HCT116 (cell line): ENCODE measurements around the gene ZBTB2. TPM values are rescaled to one million over a fixed set of nuclear protein-coding genes. Genes with fewer than 3 reads are reported as not detected.

Experiments used
- ATAC-seq: fragments of 200-7000 bp; cut with Tn5 transposase; 2 replicates; pipeline ENCODE4 v1.9.1; 2020; ENCODE audit warnings: mild to moderate bottlenecking, moderate library complexity
- BruUV-seq: library from RNA; stranded (reverse); fragments of 400-500 nt; replicated peaks from 2 replicates; lab custom pipeline; 2021; lab: Mats Ljungman, UMichigan
- CTCF ChIA-PET: fragments of 300-600 bp; sonication (Branson Sonifier 250); formaldehyde crosslinking; loops from one replicate; lab custom pipeline; 2021; ENCODE audit warnings: antibody characterized with exemption; lab: Charles Lee
- POLR2A ChIA-PET: fragments of 300-600, 350-600 bp; sonication (Branson Sonifier 250); formaldehyde crosslinking; loops from one replicate; lab custom pipeline; 2021; ENCODE audit warnings: antibody characterized with exemption; lab: Charles Lee
- RAD21 ChIA-PET, 2 experiments: fragments of 300-600 bp; sonication (Branson Sonifier 250); formaldehyde crosslinking; loops; one replicate each; lab custom pipeline; 2023; ENCODE audit warnings: low total read pairs in 2 of 2; ENCODE audit not compliant: uncharacterized antibody in 2 of 2, unreplicated experiment in 2 of 2, low non-redundant PET in 1 of 2; lab: Charles Lee
- DNase-seq: peaks from one replicate; pipeline ENCODE4 v3.0.0-alpha.2; 2010; ENCODE audit warnings: low read depth, low spot score
- H2AFZ ChIP-seq: fragments of 200-600 bp; shearing (Covaris generic), sonication (generic); 2 replicates; pipeline ENCODE4 v1.6.1; 2017; ENCODE audit warnings: low read depth, mixed run types, mixed read lengths, antibody characterized with exemption, low read length; ENCODE audit not compliant: poor library complexity, severe bottlenecking
- H3K27ac ChIP-seq: 2 replicates; pipeline ENCODE4 v1.5.1; 2012; ENCODE audit warnings: low read depth, low read length
- H3K27me3 ChIP-seq: fragments of 200-600 bp; sonication (generic); 2 replicates; pipeline ENCODE4 v1.6.1; 2016; ENCODE audit warnings: mixed run types, low read length, mixed read lengths; ENCODE audit not compliant: insufficient read depth
- H3K36me3 ChIP-seq, 2 experiments: fragments of 200-500 bp in 1 of 2; fragments of 200-600 bp in 1 of 2; sonication (Bioruptor generic) in 1 of 2; sonication (generic) in 1 of 2; 2 replicates each; pipeline versions ENCODE4 v1.5.1 to v1.6.1; 2014 to 2016; ENCODE audit warnings: low read length in 2 of 2, inconsistent platforms in 1 of 2, mixed read lengths in 1 of 2, mixed run types in 1 of 2; ENCODE audit not compliant: insufficient read depth in 2 of 2, control insufficient read depth in 1 of 2
- H3K4me1 ChIP-seq, 2 experiments: fragments of 200-600 bp in 1 of 2; sonication (generic) in 1 of 2; 2 replicates each; pipeline versions ENCODE4 v1.5.1 to v1.6.1; 2012 to 2017; ENCODE audit warnings: low read length in 2 of 2, inconsistent platforms in 1 of 2, mild to moderate bottlenecking in 1 of 2, mixed read lengths in 1 of 2, mixed run types in 1 of 2, moderate library complexity in 1 of 2; ENCODE audit not compliant: insufficient read depth in 2 of 2, control insufficient read depth in 1 of 2
- H3K4me2 ChIP-seq: fragments of 200-600 bp; sonication (generic); 2 replicates; pipeline ENCODE4 v1.6.1; 2017; ENCODE audit warnings: mixed run types, low read length, mixed read lengths
- H3K4me3 ChIP-seq, 2 experiments: fragments of 200-600 bp in 1 of 2; sonication (generic) in 1 of 2; replicated peaks in 1 of 2; 2 replicates each; pipeline ENCODE4 v1.5.1; 2011 to 2016; ENCODE audit warnings: low read length in 2 of 2, control low read depth in 1 of 2, low read depth in 1 of 2, mild to moderate bottlenecking in 1 of 2, mixed read lengths in 1 of 2, mixed run types in 1 of 2
- H3K79me2 ChIP-seq: fragments of 200-600 bp; sonication (generic); 2 replicates; pipeline ENCODE4 v1.6.1; 2017; ENCODE audit warnings: mild to moderate bottlenecking, mixed run types, low read length, moderate library complexity, mixed read lengths; ENCODE audit not compliant: insufficient read depth
- H3K9ac ChIP-seq: fragments of 200-600 bp; sonication (generic); 2 replicates; pipeline ENCODE4 v1.6.1; 2016; ENCODE audit warnings: low read length, mixed read lengths
- H3K9me2 ChIP-seq: fragments of 200-600 bp; sonication (generic), shearing (Covaris generic); 2 replicates; pipeline ENCODE4 v1.6.1; 2017; ENCODE audit warnings: mixed run types, mild to moderate bottlenecking, moderate library complexity; ENCODE audit not compliant: insufficient read depth
- H3K9me3 ChIP-seq, 2 experiments: fragments of 200-500 bp in 1 of 2; fragments of 200-600 bp in 1 of 2; sonication (Bioruptor generic) in 1 of 2; sonication (generic) in 1 of 2; 2 replicates each; pipeline ENCODE4 v1.6.1; 2014 to 2017; ENCODE audit warnings: low read length in 2 of 2, mixed read lengths in 2 of 2, inconsistent platforms in 1 of 2, low read depth in 1 of 2, mild to moderate bottlenecking in 1 of 2, mixed run types in 1 of 2, moderate library complexity in 1 of 2; ENCODE audit not compliant: control insufficient read depth in 1 of 2, insufficient read depth in 1 of 2
- H4K20me1 ChIP-seq: fragments of 200-600 bp; sonication (generic), shearing (Covaris generic); 2 replicates; pipeline ENCODE4 v1.6.1; 2017; ENCODE audit warnings: mixed run types, mild to moderate bottlenecking, moderate library complexity; ENCODE audit not compliant: insufficient read depth
- CBX3 ChIP-seq: IDR thresholded peaks from 2 replicates; pipeline ENCODE4 v1.6.1; 2012; ENCODE audit warnings: low read depth
- CEBPB ChIP-seq: IDR thresholded peaks from 2 replicates; pipeline ENCODE4 v1.6.1; 2012; ENCODE audit warnings: low read depth
- EGR1 ChIP-seq: IDR thresholded peaks from 2 replicates; pipeline ENCODE4 v1.6.1; 2012; ENCODE audit warnings: low read depth
- FOSL1 ChIP-seq: IDR thresholded peaks from 2 replicates; pipeline ENCODE4 v1.6.1; 2012; ENCODE audit warnings: low read depth
- JUND ChIP-seq: IDR thresholded peaks from 2 replicates; pipeline ENCODE4 v1.6.1; 2012
- MAX ChIP-seq: IDR thresholded peaks from 2 replicates; pipeline ENCODE4 v1.6.1; 2012
- POLR2A ChIP-seq: IDR thresholded peaks from 2 replicates; pipeline ENCODE4 v1.7.0; 2011; ENCODE audit warnings: borderline replicate concordance; ENCODE audit not compliant: insufficient read depth, insufficient read length; ENCODE audit errors: extremely low read depth
- POLR2AphosphoS5 ChIP-seq: IDR thresholded peaks from 2 replicates; pipeline ENCODE4 v1.6.1; 2011; ENCODE audit warnings: mild to moderate bottlenecking, low read depth, low read length, moderate library complexity
- SIN3A ChIP-seq: IDR thresholded peaks from 2 replicates; pipeline ENCODE4 v1.6.1; 2012; ENCODE audit warnings: low read depth
- SP1 ChIP-seq: IDR thresholded peaks from 2 replicates; pipeline ENCODE4 v1.6.1; 2012; ENCODE audit warnings: low read depth
- TCF7L2 ChIP-seq: IDR thresholded peaks from 2 replicates; pipeline ENCODE4 v1.7.0; 2011; ENCODE audit warnings: borderline replicate concordance, inconsistent platforms; ENCODE audit not compliant: insufficient read depth, insufficient read length; ENCODE audit errors: extremely low read depth
- YY1 ChIP-seq: IDR thresholded peaks from 2 replicates; pipeline ENCODE4 v1.6.1; 2011; ENCODE audit warnings: low read length, low read depth, moderate library complexity, mild to moderate bottlenecking; ENCODE audit not compliant: insufficient replicate concordance; ENCODE audit errors: extremely low read depth
- ZNF274 ChIP-seq: fragments of 200-500 bp; sonication (Bioruptor generic); IDR thresholded peaks from 2 replicates; pipeline ENCODE4 v1.6.1; 2014; ENCODE audit warnings: mild to moderate bottlenecking, low read depth, low read length, inconsistent platforms
- intact Hi-C: fragments of 100-400 bp; cut with micrococcal nuclease; formaldehyde crosslinking; loops from 2 replicates; pipeline ENCODE4 v1.10.0; 2022
- total RNA-seq: library from RNA; stranded (reverse); gene quantifications from one replicate; pipeline ENCODE4 v1.2.1, GENCODE V29; 2021; ENCODE audit not compliant: unreplicated experiment

The ZBTB2 gene
- total RNA-seq, 1 experiment from 2014 or later: 12.5 TPM

GRCh38 chr6:151359486-151359885, 31.9 kb downstream of the ZBTB2 start:
- peak; percentile 33 for ATAC-seq
- RAD21 ChIA-PET: no interaction called here
- Histone ChIP-seq H3K36me3 (peaks cover 6 to 25% of the 10 kb centered on the region in 2 experiments; a peak in 3 of 4 replicates), H3K4me1 (no peaks in the 10 kb centered on the region), H3K27me3 (no peaks in the 10 kb centered on the region), H2AFZ (no peak overlapping the region), H3K79me2 (peaks cover 5% of the 10 kb centered on the region; the same call in 1 of the 2 replicates), H3K9me2 (no peaks in the 10 kb centered on the region), H3K9ac (no peak overlapping the region), H3K27ac (no peak overlapping the region), H3K9me3 (no peaks in the 10 kb centered on the region), H4K20me1 (peaks cover 6% of the 10 kb centered on the region; the same call in 1 of the 2 replicates), H3K4me3 (no peak overlapping the region)
- intact Hi-C loops: loop anchor here (5.0 kb wide), 1 partner anchor 908 kb away; no protein-coding TSS in a partner anchor
- no TSS peak for BruUV-seq
- DNase-seq: no peak
- CTCF ChIA-PET: no interaction called here
- POLR2A ChIA-PET: no interaction called here
- TF ChIP-seq POLR2A (no peak), POLR2AphosphoS5 (peak; percentile 47), MAX (peak; percentile 33; the same call in 1 of the 2 replicates), SP1 (0 out of 2 replicates have a peak, but pooled peaks have one; percentile 2)
- TF ChIP-seq, all 23 proteins: peak for 3
- H3K4me2 ChIP-seq: no peak overlapping the region

GRCh38 chr6:151358475-151358874, 32.9 kb downstream of the ZBTB2 start:
- H3K4me1 ChIP-seq: peaks cover 0 to 3% of the 10 kb centered on the region in 2 experiments; a peak in 1 of 4 replicates
- no peak overlapping the region for H3K27ac ChIP-seq
- ATAC-seq: peak; percentile 3; the same call in 1 of the 2 replicates
- DNase-seq: no peak
- no TSS peak for BruUV-seq
- H3K27me3 ChIP-seq: no peaks in the 10 kb centered on the region
- 0 out of 2 replicates have a peak, but pooled peaks have one; percentile 9 for TF ChIP-seq FOSL1
- peak; percentile 58 for TF ChIP-seq CBX3
- no peak for TF ChIP-seq SP1
- TF ChIP-seq YY1: peak; percentile 1
- TF ChIP-seq TCF7L2: no peak
- no peak for TF ChIP-seq ZNF274
- TF ChIP-seq MAX: 0 out of 2 replicates have a peak, but pooled peaks have one; percentile 7
- peak; percentile 19; the same call in 1 of the 2 replicates for TF ChIP-seq JUND
- TF ChIP-seq EGR1: peak; percentile 38; the same call in 1 of the 2 replicates
- peak; percentile 35; the same call in 1 of the 2 replicates for TF ChIP-seq SIN3A
- TF ChIP-seq CEBPB: peak; percentile 30; the same call in 1 of the 2 replicates
- peaks cover 9 to 29% of the 10 kb centered on the region in 2 experiments; a peak in 3 of 4 replicates for H3K36me3 ChIP-seq
- intact Hi-C loops: loop anchor here (5.0 kb wide), 1 partner anchor 909 kb away; no protein-coding TSS in a partner anchor
- no peak overlapping the region for H3K4me2 ChIP-seq
- peaks cover 10% of the 10 kb centered on the region; the same call in 1 of the 2 replicates for H4K20me1 ChIP-seq
- no peak overlapping the region for H2AFZ ChIP-seq
- no peak overlapping the region for H3K9ac ChIP-seq
- ChIA-PET CTCF (interaction anchor here (1.2 kb wide), 1 partner anchor 12 kb away, joined by 5 read pairs; no protein-coding TSS in a partner anchor), POLR2A (interaction anchor here (1.1 to 1.3 kb wide), 2 partner anchors 10 to 318 kb away, joined by 3 read pairs; no protein-coding TSS in a partner anchor), RAD21 (no interaction called here)
- H3K9me2 ChIP-seq: no peaks in the 10 kb centered on the region
- no peaks in the 10 kb centered on the region for H3K9me3 ChIP-seq
- H3K79me2 ChIP-seq: peaks cover 15% of the 10 kb centered on the region
- no peak overlapping the region for H3K4me3 ChIP-seq
